A549 (cell line): ENCODE data around the gene HAX1. TPM values are rescaled to one million over a fixed set of nuclear protein-coding genes. Genes with fewer than 3 reads are reported as not detected.
A peak's percentile ranks its signal among the peaks of the same experiment; 100 is the strongest.
"Not testable (repeated sequence)": the region's sequence is repeated elsewhere in the genome, so short reads cannot be mapped to it uniquely, and the experiment has no call there.

Experiments used
- ATAC-seq, 2 experiments: fragments of 200-7000 bp in 1 of 2; fragments of >200 bp in 1 of 2; cut with Nextera tagmentation in 1 of 2; cut with Tn5 transposase in 1 of 2; 3 replicates each; pipeline versions ENCODE4 v1.8.0 to v1.9.1; 2018 to 2020; ENCODE audit warnings: mild to moderate bottlenecking in 1 of 2, moderate library complexity in 1 of 2
- CTCF ChIA-PET: fragments of 300-600 bp; sonication (Branson Sonifier 250); formaldehyde crosslinking; extraction: SDS; loops from one replicate; lab custom pipeline; 2021; ENCODE audit warnings: antibody characterized with exemption, inconsistent platforms; lab: Yijun Ruan, JAX
- POLR2A ChIA-PET: fragments of 350-600 bp; formaldehyde crosslinking; extraction: SDS; loops from one replicate; lab custom pipeline; 2021; ENCODE audit warnings: antibody characterized with exemption, inconsistent platforms; lab: Yijun Ruan, JAX
- DNase-seq, 2 experiments: peaks; one replicate each; pipeline versions ENCODE4 v3.0.0 to v3.0.0-alpha.2; 2011 to 2016; ENCODE audit warnings: low read depth in 1 of 2, low spot score in 1 of 2
- FAIRE-seq: peaks from 2 replicates; lab custom pipeline; 2011; peaks lifted over from hg19 to GRCh38; lab: Jason Lieb, UNC
- H3K27ac ChIP-seq, 2 experiments: fragments of >200 bp; sonication (Bioruptor Twin); formaldehyde crosslinking; 3 replicates each; pipeline ENCODE4 v1.5.1; 2016 to 2017
- H3K4me1 ChIP-seq: fragments of >200 bp; sonication (Bioruptor Twin); formaldehyde crosslinking; 3 replicates; pipeline ENCODE4 v1.6.1; 2016
- H3K4me2 ChIP-seq: fragments of >200 bp; sonication (Bioruptor Twin); formaldehyde crosslinking; 3 replicates; pipeline ENCODE4 v1.6.1; 2016
- H3K4me3 ChIP-seq: fragments of >200 bp; sonication (Bioruptor Twin); formaldehyde crosslinking; 3 replicates; pipeline ENCODE4 v1.5.1; 2016
- H3K9me3 ChIP-seq: fragments of >200 bp; sonication (Bioruptor Twin); formaldehyde crosslinking; 3 replicates; pipeline ENCODE4 v1.6.1; 2016
- CEBPB ChIP-seq, 2 experiments: fragments of >200 bp in 1 of 2; sonication (Bioruptor Twin) in 1 of 2; formaldehyde crosslinking in 1 of 2; IDR thresholded peaks; 2 replicates each; pipeline ENCODE4 v1.6.1; 2012 to 2016
- EHF ChIP-seq: fragments of 250-450 bp; sonication (Bioruptor Pico); IDR thresholded peaks from 2 replicates; pipeline ENCODE4 v1.5.0; 2020; ENCODE audit warnings: mild to moderate bottlenecking
- EHMT2 ChIP-seq: fragments of 200-600 bp; sonication (generic); IDR thresholded peaks from 2 replicates; pipeline ENCODE4 v1.6.1; 2016; ENCODE audit warnings: antibody characterized with exemption, low read depth, mild to moderate bottlenecking, moderate library complexity
- FOSL2 ChIP-seq, 2 experiments: fragments of 450-650 bp in 1 of 2; fragments of >200 bp in 1 of 2; sonication (Bioruptor Twin) in 1 of 2; formaldehyde crosslinking; IDR thresholded peaks; 2 replicates each; pipeline versions ENCODE4 v1.5.0 to v1.6.1; 2016 to 2020; ENCODE audit warnings: mild to moderate bottlenecking in 1 of 2, moderate library complexity in 1 of 2
- FOXS1 ChIP-seq: fragments of 250-450 bp; sonication (Bioruptor Pico); IDR thresholded peaks from 2 replicates; pipeline ENCODE4 v1.5.0; 2020; ENCODE audit warnings: mild to moderate bottlenecking, moderate library complexity
- GATA3 ChIP-seq: IDR thresholded peaks from 2 replicates; pipeline ENCODE4 v1.6.1; 2012; ENCODE audit warnings: borderline replicate concordance
- HOXA7 ChIP-seq: fragments of 250-450 bp; sonication (Bioruptor Pico); IDR thresholded peaks from 2 replicates; pipeline ENCODE4 v1.5.0; 2020; ENCODE audit warnings: mild to moderate bottlenecking, moderate library complexity
- JUN ChIP-seq, 2 experiments: fragments of >200 bp; sonication (Bioruptor Twin); formaldehyde crosslinking; IDR thresholded peaks; 2 replicates in 1 of 2; 3 replicates in 1 of 2; pipeline ENCODE4 v1.6.1; 2016 to 2017
- MYC ChIP-seq: IDR thresholded peaks from 2 replicates; pipeline ENCODE4 v1.6.1; 2012; ENCODE audit warnings: mild to moderate bottlenecking, inconsistent platforms, low read length, improper control_type of control experiment, borderline replicate concordance
- NFE2L2 ChIP-seq: fragments of 150-350 bp; conservative IDR thresholded peaks from 2 replicates; pipeline ENCODE4 v1.6.1; 2014; ENCODE audit warnings: low read length
- RAD21 ChIP-seq, 2 experiments: fragments of >200 bp in 1 of 2; sonication (Bioruptor Twin) in 1 of 2; formaldehyde crosslinking in 1 of 2; IDR thresholded peaks in 1 of 2; conservative IDR thresholded peaks in 1 of 2; 2 replicates in 1 of 2; 3 replicates in 1 of 2; pipeline ENCODE4 v1.6.1; 2012 to 2018; ENCODE audit warnings: inconsistent platforms in 1 of 2
- RARB ChIP-seq: fragments of 250-450 bp; sonication (Bioruptor Pico); IDR thresholded peaks from 2 replicates; pipeline ENCODE4 v1.8.0; 2021; ENCODE audit warnings: mild to moderate bottlenecking, moderate library complexity
- RCOR1 ChIP-seq: fragments of 150-350 bp; IDR thresholded peaks from 2 replicates; pipeline ENCODE4 v1.6.1; 2014; ENCODE audit warnings: antibody characterized with exemption, low read length, low read depth
- SMC3 ChIP-seq: fragments of >200 bp; sonication (Bioruptor Twin); formaldehyde crosslinking; IDR thresholded peaks from 3 replicates; pipeline ENCODE4 v1.6.1; 2018; ENCODE audit warnings: inconsistent platforms
- SREBF2 ChIP-seq: fragments of 450-650 bp; IDR thresholded peaks from 2 replicates; pipeline ENCODE4 v1.6.1; 2014; ENCODE audit warnings: mild to moderate bottlenecking, moderate library complexity
- TFCP2L1 ChIP-seq: fragments of 250-450 bp; sonication (Bioruptor Pico); IDR thresholded peaks from 2 replicates; pipeline ENCODE4 v1.5.0; 2021; ENCODE audit warnings: mild to moderate bottlenecking
- TP53 ChIP-seq: fragments of 250-450 bp; sonication (Bioruptor Pico); IDR thresholded peaks from 2 replicates; pipeline ENCODE4 v1.5.0; 2021; ENCODE audit warnings: mild to moderate bottlenecking, moderate library complexity
- ZC3H11A ChIP-seq: fragments of 450-650 bp; IDR thresholded peaks from 2 replicates; pipeline ENCODE4 v1.6.1; 2014; ENCODE audit warnings: antibody characterized with exemption, mild to moderate bottlenecking
- ZFP36 ChIP-seq: fragments of 450-650 bp; IDR thresholded peaks from 2 replicates; pipeline ENCODE4 v1.6.1; 2014; ENCODE audit warnings: borderline replicate concordance; ENCODE audit not compliant: partially characterized antibody
- WGBS: methylation state at CpG from one replicate; pipeline ENCODE4 v1.1.6; 2017; ENCODE audit errors: missing lambda C conversion rate; 5-methylcytosine and 5-hydroxymethylcytosine counted together
- polyA plus RNA-seq, 4 experiments: library from polyadenylated mRNA; depleted of rRNA in 3 of 4; stranded (reverse); fragments of >200 nt; fragmentation: RNase III in 1 of 4; extraction: RNeasy Plus Mini Kit Qiagen cat#74134 plus additional on column Dnase treatment in 1 of 4; gene quantifications; 2 replicates in 3 of 4; 3 replicates in 1 of 4; pipeline ENCODE4 v1.2.3, GENCODE V29; 2011 to 2017
- TF ChIP-seq, protein P1 (sequence below): IDR thresholded peaks from 2 replicates; pipeline ENCODE4 v1.6.1; 2012
- TF ChIP-seq, protein P2 (sequence below): fragments of >200 bp; sonication (Bioruptor Twin); formaldehyde crosslinking; IDR thresholded peaks from 3 replicates; pipeline ENCODE4 v1.5.1; 2016
- TF ChIP-seq, protein P3 (sequence below): fragments of 250-450 bp; sonication (Bioruptor Pico); IDR thresholded peaks from 2 replicates; pipeline ENCODE4 v1.5.0; 2020; ENCODE audit warnings: low read depth, mild to moderate bottlenecking, moderate library complexity
- TF ChIP-seq, protein P4 (sequence below): fragments of >200 bp; sonication (Bioruptor Twin); formaldehyde crosslinking; IDR thresholded peaks from 2 replicates; pipeline ENCODE4 v1.6.1; 2016
- TF ChIP-seq, protein P5 (sequence below): IDR thresholded peaks from 2 replicates; pipeline ENCODE4 v1.6.1; 2012

The HAX1 gene
- polyA plus RNA-seq, 2 of the 4 experiments (the other 2 are of a cell fraction): 78.4 to 123 TPM

DNA sequence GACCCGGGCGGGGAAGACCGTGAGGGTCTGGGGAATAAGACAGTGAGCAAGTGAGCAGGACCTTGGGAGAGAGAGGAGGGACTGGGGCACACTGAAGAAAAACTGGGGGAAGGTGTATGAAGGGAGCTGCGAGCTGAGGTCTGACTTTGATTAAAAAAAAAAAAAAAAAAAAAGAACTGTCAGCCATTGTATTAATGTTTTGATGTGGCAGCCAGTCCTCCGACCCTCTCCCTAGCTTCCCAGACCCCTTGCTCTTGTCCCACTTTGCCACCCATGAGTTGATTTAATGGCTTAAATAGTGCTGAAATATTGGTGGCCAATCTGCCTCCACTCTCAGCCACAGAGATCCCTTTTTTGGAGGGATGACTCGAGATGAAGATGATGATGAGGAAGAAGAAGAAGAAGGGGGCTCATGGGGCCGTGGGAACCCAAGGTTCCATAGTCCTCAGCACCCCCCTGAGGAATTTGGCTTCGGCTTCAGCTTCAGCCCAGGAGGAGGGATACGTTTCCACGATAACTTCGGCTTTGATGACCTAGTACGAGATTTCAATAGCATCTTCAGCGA is 652 bp downstream of the HAX1 start:
- ChIA-PET CTCF (interaction anchor here (0.7 to 3.4 kb wide), 16 partner anchors 8 to 763 kb away, joined by 3 to 20 read pairs (median 4); partner anchors contain the start of genes ATP8B2 and DENND4B), POLR2A (interaction anchor here (0.5 to 0.6 kb wide), 2 partner anchors 24 to 139 kb away, joined by 3 to 4 read pairs; no protein-coding TSS in a partner anchor)
- no peak; a peak in 1 of 6 replicates for ATAC-seq
- TF ChIP-seq CEBPB (IDR thresholded peaks at IDR 0.05): peak; percentile 25 to 49; a peak in 1 of 4 replicates
- TF ChIP-seq, protein P1, sequence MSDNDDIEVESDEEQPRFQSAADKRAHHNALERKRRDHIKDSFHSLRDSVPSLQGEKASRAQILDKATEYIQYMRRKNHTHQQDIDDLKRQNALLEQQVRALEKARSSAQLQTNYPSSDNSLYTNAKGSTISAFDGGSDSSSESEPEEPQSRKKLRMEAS: no peak
- Histone ChIP-seq H3K4me3 (peak overlapping the region; percentile 89), H3K9me3 (no peaks in the 10 kb centered on the region), H3K4me1 (peaks cover 15% of the 10 kb centered on the region), H3K27ac (peak overlapping the region; percentile 92 to 94), H3K4me2 (peak overlapping the region; percentile 93)
- 43% methylated on average over 13 of the region's 13 CpGs for WGBS
- DNase-seq: no peak
- FAIRE-seq: no peak

DNA sequence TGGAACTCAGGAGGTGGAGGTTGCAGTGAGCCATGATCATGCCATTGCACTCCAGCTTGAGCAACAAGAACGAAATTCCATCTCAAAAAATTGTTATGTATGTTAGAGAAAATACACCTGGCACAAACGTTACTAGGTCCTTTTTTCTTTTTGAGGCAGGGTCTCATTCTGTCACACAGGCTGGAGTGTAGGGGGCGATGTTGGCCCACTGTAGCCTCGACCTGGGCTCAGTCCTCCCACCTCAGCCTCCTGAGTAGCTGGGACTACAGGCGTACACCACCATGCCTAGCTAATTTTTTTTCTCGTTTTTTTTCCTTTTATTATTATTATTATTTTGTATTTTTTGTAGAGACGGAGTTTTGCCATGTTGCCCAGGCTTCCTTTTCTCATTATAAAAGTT is 4.4 kb downstream of the HAX1 start:
- H3K4me3 ChIP-seq: no peak overlapping the region
- ATAC-seq: no peak
- H3K9me3 ChIP-seq: no peaks in the 10 kb centered on the region
- POLR2A ChIA-PET: no interaction called here
- no peak overlapping the region for H3K4me2 ChIP-seq
- no peak for FAIRE-seq
- H3K27ac ChIP-seq: no peak overlapping the region
- TF ChIP-seq, protein P2, sequence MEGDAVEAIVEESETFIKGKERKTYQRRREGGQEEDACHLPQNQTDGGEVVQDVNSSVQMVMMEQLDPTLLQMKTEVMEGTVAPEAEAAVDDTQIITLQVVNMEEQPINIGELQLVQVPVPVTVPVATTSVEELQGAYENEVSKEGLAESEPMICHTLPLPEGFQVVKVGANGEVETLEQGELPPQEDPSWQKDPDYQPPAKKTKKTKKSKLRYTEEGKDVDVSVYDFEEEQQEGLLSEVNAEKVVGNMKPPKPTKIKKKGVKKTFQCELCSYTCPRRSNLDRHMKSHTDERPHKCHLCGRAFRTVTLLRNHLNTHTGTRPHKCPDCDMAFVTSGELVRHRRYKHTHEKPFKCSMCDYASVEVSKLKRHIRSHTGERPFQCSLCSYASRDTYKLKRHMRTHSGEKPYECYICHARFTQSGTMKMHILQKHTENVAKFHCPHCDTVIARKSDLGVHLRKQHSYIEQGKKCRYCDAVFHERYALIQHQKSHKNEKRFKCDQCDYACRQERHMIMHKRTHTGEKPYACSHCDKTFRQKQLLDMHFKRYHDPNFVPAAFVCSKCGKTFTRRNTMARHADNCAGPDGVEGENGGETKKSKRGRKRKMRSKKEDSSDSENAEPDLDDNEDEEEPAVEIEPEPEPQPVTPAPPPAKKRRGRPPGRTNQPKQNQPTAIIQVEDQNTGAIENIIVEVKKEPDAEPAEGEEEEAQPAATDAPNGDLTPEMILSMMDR: peak; percentile 19; the same call in 1 of the 3 replicates
- TF ChIP-seq RAD21 (conservative IDR thresholded peaks at IDR 0.05 in 1 of 2, IDR thresholded peaks at IDR 0.05 in 1 of 2): peak; percentile 17 to 43; a peak in 2 of 5 replicates
- TF ChIP-seq JUN (IDR thresholded peaks at IDR 0.05): no peak
- TF ChIP-seq, all 56 proteins: peak for 2
- peaks cover 8% of the 10 kb centered on the region for H3K4me1 ChIP-seq
- no peak for DNase-seq
- WGBS: 84% methylated on average over 7 of the region's 7 CpGs
- CTCF ChIA-PET: interaction anchor here (0.6 to 1.8 kb wide), 4 partner anchors 48 to 576 kb away, joined by 3 to 4 read pairs (median 4); partner anchors contain the start of gene ATP8B2

DNA sequence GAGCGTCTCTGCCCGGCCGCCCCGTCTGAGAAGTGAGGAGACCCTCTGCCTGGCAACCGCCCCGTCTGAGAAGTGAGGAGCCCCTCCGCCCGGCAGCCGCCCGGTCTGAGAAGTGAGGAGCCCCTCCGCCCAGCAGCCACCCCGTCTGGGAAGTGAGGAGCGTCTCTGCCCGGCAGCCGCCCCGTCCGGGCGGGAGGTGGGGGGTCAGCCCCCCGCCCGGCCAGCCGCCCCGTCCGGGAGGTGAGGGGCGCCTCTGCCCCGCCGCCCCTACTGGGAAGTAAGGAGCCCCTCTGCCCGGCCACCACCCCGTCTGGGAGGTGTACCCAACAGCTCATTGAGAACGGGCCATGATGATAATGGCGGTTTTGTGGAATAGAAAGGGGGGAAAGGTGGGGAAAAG is 15.2 kb downstream of the HAX1 start:
- POLR2A ChIA-PET, ATAC-seq, H3K4me3 ChIP-seq, CTCF ChIA-PET, H3K27ac ChIP-seq, DNase-seq, H3K4me1 ChIP-seq, FAIRE-seq, H3K9me3 ChIP-seq, H3K4me2 ChIP-seq: not testable (repeated sequence)
- 92% methylated on average over 9 of the region's 30 CpGs for WGBS

DNA sequence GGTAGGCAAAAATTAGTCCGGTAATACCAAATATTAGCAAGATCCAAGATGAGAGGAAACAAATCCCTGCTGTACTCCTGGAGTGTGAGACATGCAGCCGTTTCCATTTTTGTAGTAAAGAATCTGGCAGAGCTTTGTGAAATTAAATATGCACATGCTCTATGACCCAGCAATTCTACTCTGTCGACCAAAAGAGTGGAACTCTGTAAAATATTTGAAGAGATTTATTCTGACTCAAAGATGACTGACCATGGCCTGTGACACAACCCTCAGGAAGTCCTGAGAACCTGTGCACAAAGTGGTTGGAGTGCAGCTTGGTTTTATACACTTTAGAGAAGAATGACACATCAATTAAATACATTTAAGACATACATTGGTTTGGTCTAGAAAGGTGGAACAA is 16.2 kb downstream of the HAX1 start:
- Histone ChIP-seq H3K4me1 (no peaks in the 10 kb centered on the region), H3K4me3 (no peak overlapping the region), H3K9me3 (0 out of 3 replicates have a peak, but pooled peaks cover 2% of the 10 kb centered on the region)
- no peak for TF ChIP-seq FOXS1 (CRISPR knock-in tag)
- no peak for TF ChIP-seq EHF (CRISPR knock-in tag)
- TF ChIP-seq EHMT2: no peak
- no peak for TF ChIP-seq GATA3
- no peak for TF ChIP-seq SMC3
- TF ChIP-seq, protein P3, sequence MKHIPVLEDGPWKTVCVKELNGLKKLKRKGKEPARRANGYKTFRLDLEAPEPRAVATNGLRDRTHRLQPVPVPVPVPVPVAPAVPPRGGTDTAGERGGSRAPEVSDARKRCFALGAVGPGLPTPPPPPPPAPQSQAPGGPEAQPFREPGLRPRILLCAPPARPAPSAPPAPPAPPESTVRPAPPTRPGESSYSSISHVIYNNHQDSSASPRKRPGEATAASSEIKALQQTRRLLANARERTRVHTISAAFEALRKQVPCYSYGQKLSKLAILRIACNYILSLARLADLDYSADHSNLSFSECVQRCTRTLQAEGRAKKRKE (CRISPR knock-in tag): no peak
- TF ChIP-seq, protein P1: no peak
- TF ChIP-seq, protein P4, sequence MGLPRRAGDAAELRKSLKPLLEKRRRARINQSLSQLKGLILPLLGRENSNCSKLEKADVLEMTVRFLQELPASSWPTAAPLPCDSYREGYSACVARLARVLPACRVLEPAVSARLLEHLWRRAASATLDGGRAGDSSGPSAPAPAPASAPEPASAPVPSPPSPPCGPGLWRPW: no peak
- no peak for TF ChIP-seq TFCP2L1 (CRISPR knock-in tag)
- TF ChIP-seq ZFP36: no peak
- no peak for TF ChIP-seq TP53 (CRISPR knock-in tag)
- TF ChIP-seq SREBF2: no peak
- no peak for TF ChIP-seq ZC3H11A
- TF ChIP-seq FOSL2 (IDR thresholded peaks at IDR 0.05): no peak
- no peak for TF ChIP-seq FOSL2 (CRISPR knock-in tag; IDR thresholded peaks at IDR 0.05)
- no peak for TF ChIP-seq RCOR1
- TF ChIP-seq RARB (CRISPR knock-in tag): no peak
- no peak for TF ChIP-seq NFE2L2
- TF ChIP-seq, protein P5, sequence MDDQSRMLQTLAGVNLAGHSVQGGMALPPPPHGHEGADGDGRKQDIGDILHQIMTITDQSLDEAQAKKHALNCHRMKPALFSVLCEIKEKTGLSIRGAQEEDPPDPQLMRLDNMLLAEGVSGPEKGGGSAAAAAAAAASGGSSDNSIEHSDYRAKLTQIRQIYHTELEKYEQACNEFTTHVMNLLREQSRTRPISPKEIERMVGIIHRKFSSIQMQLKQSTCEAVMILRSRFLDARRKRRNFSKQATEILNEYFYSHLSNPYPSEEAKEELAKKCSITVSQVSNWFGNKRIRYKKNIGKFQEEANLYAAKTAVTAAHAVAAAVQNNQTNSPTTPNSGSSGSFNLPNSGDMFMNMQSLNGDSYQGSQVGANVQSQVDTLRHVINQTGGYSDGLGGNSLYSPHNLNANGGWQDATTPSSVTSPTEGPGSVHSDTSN: no peak
- no peak for TF ChIP-seq HOXA7 (CRISPR knock-in tag)
- TF ChIP-seq MYC: no peak
- TF ChIP-seq, all 56 proteins: peak for 0
- FAIRE-seq (no peak), DNase-seq (no peak), ATAC-seq (no peak; a peak in 1 of 6 replicates)
- H3K4me2 ChIP-seq: no peak overlapping the region
- CTCF ChIA-PET: interaction anchor here (0.6 kb wide), 1 partner anchor 17 kb away, joined by 3 read pairs; no protein-coding TSS in a partner anchor
- POLR2A ChIA-PET: no interaction called here
- WGBS: 36% methylated on average over 3 of the region's 3 CpGs
- H3K27ac ChIP-seq: no peak overlapping the region
